Measurements from ENCODE around the gene MCFD2.

DNA sequence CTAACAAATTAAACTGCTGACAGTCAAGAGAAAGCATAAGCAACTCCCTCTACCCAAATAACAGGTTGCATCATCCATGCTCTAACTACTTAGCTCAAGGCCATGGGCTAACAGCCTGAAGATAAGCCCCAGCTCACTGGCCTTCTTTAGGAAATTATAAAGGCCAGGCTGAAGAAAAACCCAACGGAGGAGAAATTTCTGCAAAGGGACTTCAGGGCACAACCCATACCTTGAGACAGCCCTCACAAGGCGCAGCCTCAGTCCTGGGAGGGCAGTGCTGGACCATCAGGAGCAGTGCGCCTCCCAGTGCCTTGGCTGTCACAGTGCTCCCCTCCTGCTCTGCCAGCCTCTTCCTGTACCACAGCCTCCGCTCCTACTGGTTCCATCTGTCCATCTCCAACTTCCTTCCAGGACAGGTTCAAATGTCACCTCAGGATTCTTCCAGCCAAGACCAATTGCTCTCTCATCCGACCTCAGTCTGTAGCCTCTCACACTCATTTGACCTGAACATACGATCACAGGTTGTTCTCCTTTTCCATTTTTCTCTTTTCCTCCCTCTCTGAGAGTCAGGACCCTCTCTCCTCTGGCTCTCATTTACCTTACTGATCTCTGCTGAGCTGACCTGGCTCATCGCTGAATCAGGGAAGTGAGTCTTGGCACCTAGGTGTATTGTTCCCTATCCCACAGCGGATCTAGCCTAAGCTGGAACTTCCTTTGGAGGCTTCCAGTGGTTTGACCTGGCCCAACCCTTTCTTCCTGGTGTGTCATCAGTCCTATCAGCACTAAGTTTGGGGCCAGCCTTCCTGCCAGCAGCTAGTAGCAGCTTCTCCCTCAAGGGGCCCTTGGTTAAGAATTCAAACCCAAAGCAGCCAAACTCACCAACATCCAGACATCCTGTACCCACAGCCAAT is 1.9 kb downstream of the MCFD2 start:
- TF ChIP-seq CTCF (IDR thresholded peaks at IDR 0.05) (0 out of 2 replicates have a peak, but pooled peaks have one; percentile 7), MXI1 (IDR thresholded peaks at IDR 0.05; ENCODE audit: low read depth, low read length) (no peak), NRF1 (IDR thresholded peaks at IDR 0.05; ENCODE audit: low read depth, low read length) (no peak), CHD2 (IDR thresholded peaks at IDR 0.05; ENCODE audit: low read length, partially characterized antibody) (no peak), ELF1 (IDR thresholded peaks at IDR 0.05) (no peak), POLR2AphosphoS5 (IDR thresholded peaks at IDR 0.05; ENCODE audit: low read depth, low read length) (no peak), FOSL2 (IDR thresholded peaks at IDR 0.05; ENCODE audit: borderline replicate concordance, low read depth) (0 out of 2 replicates have a peak, but pooled peaks have one; percentile 7)
- TF ChIP-seq, protein P1, sequence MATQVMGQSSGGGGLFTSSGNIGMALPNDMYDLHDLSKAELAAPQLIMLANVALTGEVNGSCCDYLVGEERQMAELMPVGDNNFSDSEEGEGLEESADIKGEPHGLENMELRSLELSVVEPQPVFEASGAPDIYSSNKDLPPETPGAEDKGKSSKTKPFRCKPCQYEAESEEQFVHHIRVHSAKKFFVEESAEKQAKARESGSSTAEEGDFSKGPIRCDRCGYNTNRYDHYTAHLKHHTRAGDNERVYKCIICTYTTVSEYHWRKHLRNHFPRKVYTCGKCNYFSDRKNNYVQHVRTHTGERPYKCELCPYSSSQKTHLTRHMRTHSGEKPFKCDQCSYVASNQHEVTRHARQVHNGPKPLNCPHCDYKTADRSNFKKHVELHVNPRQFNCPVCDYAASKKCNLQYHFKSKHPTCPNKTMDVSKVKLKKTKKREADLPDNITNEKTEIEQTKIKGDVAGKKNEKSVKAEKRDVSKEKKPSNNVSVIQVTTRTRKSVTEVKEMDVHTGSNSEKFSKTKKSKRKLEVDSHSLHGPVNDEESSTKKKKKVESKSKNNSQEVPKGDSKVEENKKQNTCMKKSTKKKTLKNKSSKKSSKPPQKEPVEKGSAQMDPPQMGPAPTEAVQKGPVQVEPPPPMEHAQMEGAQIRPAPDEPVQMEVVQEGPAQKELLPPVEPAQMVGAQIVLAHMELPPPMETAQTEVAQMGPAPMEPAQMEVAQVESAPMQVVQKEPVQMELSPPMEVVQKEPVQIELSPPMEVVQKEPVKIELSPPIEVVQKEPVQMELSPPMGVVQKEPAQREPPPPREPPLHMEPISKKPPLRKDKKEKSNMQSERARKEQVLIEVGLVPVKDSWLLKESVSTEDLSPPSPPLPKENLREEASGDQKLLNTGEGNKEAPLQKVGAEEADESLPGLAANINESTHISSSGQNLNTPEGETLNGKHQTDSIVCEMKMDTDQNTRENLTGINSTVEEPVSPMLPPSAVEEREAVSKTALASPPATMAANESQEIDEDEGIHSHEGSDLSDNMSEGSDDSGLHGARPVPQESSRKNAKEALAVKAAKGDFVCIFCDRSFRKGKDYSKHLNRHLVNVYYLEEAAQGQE (IDR thresholded peaks at IDR 0.05; ENCODE audit: low read depth, low read length), result no peak

Data from SK-N-SH (cell line).